Parathyroid adenoma (tissue), 2 donors: Measurements from ENCODE around the gene ABCF3.
A peak's percentile ranks its signal among the peaks of the same experiment; 100 is the strongest.

Experiments
- H2AFZ ChIP-seq: fragments of 300-600 bp; sonication (generic); one replicate; pipeline ENCODE4 v1.7.0; 2017; ENCODE audit warnings: antibody characterized with exemption, mild to moderate bottlenecking
- H3K27ac ChIP-seq: fragments of 300-600 bp; sonication (generic); one replicate; pipeline ENCODE4 v1.7.0; 2017
- H3K27me3 ChIP-seq: fragments of 300-600 bp; sonication (generic); one replicate; pipeline ENCODE4 v1.7.0; 2017; ENCODE audit warnings: low read length; ENCODE audit not compliant: control insufficient read depth, insufficient read depth
- H3K36me3 ChIP-seq: fragments of 300-600 bp; sonication (generic); one replicate; pipeline ENCODE4 v1.7.0; 2017; ENCODE audit warnings: low read length; ENCODE audit not compliant: control insufficient read depth, insufficient read depth
- H3K4me1 ChIP-seq: fragments of 300-600 bp; sonication (generic); one replicate; pipeline ENCODE4 v1.7.0; 2017; ENCODE audit warnings: control low read depth
- H3K4me2 ChIP-seq: fragments of 300-600 bp; sonication (generic); one replicate; pipeline ENCODE4 v1.7.0; 2017; ENCODE audit warnings: low read length
- H3K4me3 ChIP-seq: fragments of 300-600 bp; sonication (generic); one replicate; pipeline ENCODE4 v1.7.0; 2017; ENCODE audit warnings: low read depth, low read length
- H3K79me2 ChIP-seq: fragments of 300-600 bp; sonication (generic); one replicate; pipeline ENCODE4 v1.7.0; 2017; ENCODE audit warnings: control low read depth
- H3K9ac ChIP-seq: fragments of 300-600 bp; sonication (generic); one replicate; pipeline ENCODE4 v1.7.0; 2017; ENCODE audit warnings: mild to moderate bottlenecking
- H3K9me3 ChIP-seq: fragments of 300-600 bp; sonication (generic); one replicate; pipeline ENCODE4 v1.7.0; 2017; ENCODE audit warnings: low read length; ENCODE audit not compliant: control insufficient read depth
- TF ChIP-seq, protein P1 (sequence below): fragments of 300-600 bp; sonication (generic); IDR thresholded peaks from one replicate; pipeline ENCODE4 v1.7.0; 2017; ENCODE audit warnings: antibody characterized with exemption, mild to moderate bottlenecking
- donor health status: primary hyperparathyroidism.

The ABCF3 gene

DNA sequence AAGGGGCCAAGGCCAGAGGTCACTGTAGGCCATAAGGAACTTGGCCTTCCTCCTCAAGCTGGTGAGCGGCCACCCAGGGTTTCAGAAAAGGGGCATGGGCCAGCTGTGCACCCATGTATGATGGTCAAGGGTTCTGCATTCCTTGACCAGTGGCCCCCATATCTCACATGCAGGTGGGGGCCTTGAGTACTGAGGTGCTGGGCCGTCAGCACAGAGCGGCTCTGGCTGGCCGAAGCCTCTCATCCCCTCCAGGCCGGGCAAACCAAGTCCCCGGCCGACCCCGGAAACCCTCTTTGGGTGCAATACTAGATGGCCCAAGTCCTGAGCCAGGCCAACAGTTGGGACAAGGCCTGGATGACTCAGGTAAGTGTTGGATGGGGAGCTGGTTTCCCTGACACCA lies 53.2 kb downstream of the ABCF3 start:
- Histone ChIP-seq H3K27me3 (no peaks in the 10 kb centered on the region), H3K36me3 (no peaks in the 10 kb centered on the region), H3K9ac (no peak overlapping the region), H3K27ac (no peak overlapping the region), H3K4me1 (peaks cover 10% of the 10 kb centered on the region), H2AFZ (no peak overlapping the region), H3K9me3 (no peaks in the 10 kb centered on the region), H3K4me2 (no peak overlapping the region), H3K79me2 (no peaks in the 10 kb centered on the region), H3K4me3 (no peak overlapping the region)
- TF ChIP-seq, protein P1, sequence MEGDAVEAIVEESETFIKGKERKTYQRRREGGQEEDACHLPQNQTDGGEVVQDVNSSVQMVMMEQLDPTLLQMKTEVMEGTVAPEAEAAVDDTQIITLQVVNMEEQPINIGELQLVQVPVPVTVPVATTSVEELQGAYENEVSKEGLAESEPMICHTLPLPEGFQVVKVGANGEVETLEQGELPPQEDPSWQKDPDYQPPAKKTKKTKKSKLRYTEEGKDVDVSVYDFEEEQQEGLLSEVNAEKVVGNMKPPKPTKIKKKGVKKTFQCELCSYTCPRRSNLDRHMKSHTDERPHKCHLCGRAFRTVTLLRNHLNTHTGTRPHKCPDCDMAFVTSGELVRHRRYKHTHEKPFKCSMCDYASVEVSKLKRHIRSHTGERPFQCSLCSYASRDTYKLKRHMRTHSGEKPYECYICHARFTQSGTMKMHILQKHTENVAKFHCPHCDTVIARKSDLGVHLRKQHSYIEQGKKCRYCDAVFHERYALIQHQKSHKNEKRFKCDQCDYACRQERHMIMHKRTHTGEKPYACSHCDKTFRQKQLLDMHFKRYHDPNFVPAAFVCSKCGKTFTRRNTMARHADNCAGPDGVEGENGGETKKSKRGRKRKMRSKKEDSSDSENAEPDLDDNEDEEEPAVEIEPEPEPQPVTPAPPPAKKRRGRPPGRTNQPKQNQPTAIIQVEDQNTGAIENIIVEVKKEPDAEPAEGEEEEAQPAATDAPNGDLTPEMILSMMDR = no peak

- H3K4me2 ChIP-seq = no peak overlapping the region
- no peak overlapping the region for H3K4me3 ChIP-seq
- TF ChIP-seq, protein P1 = no peak
- no peak overlapping the region for H2AFZ ChIP-seq
- no peak overlapping the region for H3K9ac ChIP-seq
- no peaks in the 10 kb centered on the region for H3K36me3 ChIP-seq
- no peak overlapping the region for H3K27ac ChIP-seq
- no peaks in the 10 kb centered on the region for H3K79me2 ChIP-seq
- H3K27me3 ChIP-seq = no peaks in the 10 kb centered on the region
- H3K9me3 ChIP-seq = no peaks in the 10 kb centered on the region
- H3K4me1 ChIP-seq = peaks cover 5% of the 10 kb centered on the region
Observed at GRCh38 chr3:184239708-184240107, 53.7 kb downstream of the ABCF3 start.

GRCh38 chr3:184240384-184241140 lies 54.6 kb downstream of the ABCF3 start:
- Histone ChIP-seq H3K27me3 (no peaks in the 10 kb centered on the region), H3K9ac (no peak overlapping the region), H2AFZ (no peak overlapping the region), H3K79me2 (no peaks in the 10 kb centered on the region), H3K27ac (no peak overlapping the region), H3K4me1 (peaks cover 4% of the 10 kb centered on the region), H3K36me3 (no peaks in the 10 kb centered on the region), H3K4me3 (no peak overlapping the region), H3K4me2 (no peak overlapping the region), H3K9me3 (no peaks in the 10 kb centered on the region)
- TF ChIP-seq, protein P1 = no peak

DNA sequence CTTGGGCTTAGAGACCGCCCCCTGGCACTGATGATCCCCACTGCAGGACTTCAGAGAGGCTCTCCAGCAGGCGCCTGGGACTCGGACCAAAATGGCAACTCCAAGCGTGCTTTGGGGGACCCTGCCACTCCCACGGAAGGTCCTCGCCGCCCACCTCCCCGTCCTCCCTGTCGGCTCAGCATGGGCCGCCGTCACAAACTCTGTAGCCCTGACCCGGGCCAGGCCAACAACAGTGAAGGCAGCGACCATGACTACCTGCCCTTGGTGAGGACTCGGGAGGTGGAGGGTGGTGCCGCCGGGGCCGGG lies 55.1 kb downstream of the ABCF3 start:
- H2AFZ ChIP-seq = peak overlapping the region; percentile 86
- TF ChIP-seq, protein P1 = no peak
- peak overlapping the region; percentile 69 for H3K27ac ChIP-seq
- no peaks in the 10 kb centered on the region for H3K79me2 ChIP-seq
- no peaks in the 10 kb centered on the region for H3K9me3 ChIP-seq
- no peaks in the 10 kb centered on the region for H3K27me3 ChIP-seq
- H3K4me1 ChIP-seq = peaks cover 4% of the 10 kb centered on the region
- H3K4me3 ChIP-seq = no peak overlapping the region
- no peak overlapping the region for H3K9ac ChIP-seq
- H3K36me3 ChIP-seq = no peaks in the 10 kb centered on the region
- no peak overlapping the region for H3K4me2 ChIP-seq
